ENCODE measurements around the gene TRNP1. TPM values are rescaled to one million over a fixed set of nuclear protein-coding genes. Genes with fewer than 3 reads are reported as not detected.

Gene TRNP1
- total and polyA plus RNA-seq, 2 of the 4 experiments (the other 2 are of a cell fraction), result 63.3 to 91.6 TPM

DNA sequence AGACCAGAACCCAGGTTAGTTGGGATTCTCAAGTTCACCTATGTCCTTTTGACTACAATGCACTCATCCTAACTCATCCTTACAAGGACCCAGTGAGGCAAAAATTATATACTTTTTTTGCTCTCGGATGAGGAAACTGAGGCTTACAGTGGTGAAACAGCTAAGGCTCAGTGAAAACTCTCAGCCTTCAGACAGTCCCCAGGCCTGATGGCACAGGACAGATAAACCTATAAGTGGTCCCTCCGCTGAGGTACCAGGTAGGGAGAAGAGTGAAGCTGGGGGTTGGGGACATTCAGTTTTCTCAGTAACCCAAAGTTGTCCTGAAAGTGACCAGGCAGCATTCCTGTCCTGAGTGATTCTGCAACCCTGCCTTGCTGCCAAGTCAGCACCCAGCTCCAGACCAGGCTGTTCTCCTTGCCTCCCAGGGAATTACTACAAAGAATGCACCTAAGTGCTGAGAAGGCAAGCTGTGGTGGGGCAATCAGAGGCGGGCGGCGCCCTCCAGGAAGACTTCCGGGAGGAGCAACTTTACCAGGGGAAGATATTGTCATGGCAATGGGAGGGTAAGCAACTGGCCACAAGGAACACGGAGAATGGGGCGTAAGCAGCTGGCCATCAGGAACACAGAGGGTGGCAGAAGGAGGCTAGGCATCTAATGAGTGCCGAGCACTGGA lies 14.6 kb downstream of the TRNP1 start:
- H3K36me3 ChIP-seq (ENCODE audit: control insufficient read depth, insufficient read depth, low read length), result peaks cover under 1% of the 10 kb centered on the region; the same call in 1 of the 2 replicates
- no peak for TF ChIP-seq POLR2A (IDR thresholded peaks at IDR 0.05; ENCODE audit: low read depth, low read length)
- no peak for TF ChIP-seq CHD1 (IDR thresholded peaks at IDR 0.05; ENCODE audit: low read depth, low read length)
- no peak for TF ChIP-seq MAZ (IDR thresholded peaks at IDR 0.05; ENCODE audit: borderline replicate concordance, low read depth, low read length)
- TF ChIP-seq FOS (IDR thresholded peaks at IDR 0.05; ENCODE audit: low read depth, low read length), result no peak
- TF ChIP-seq NFE2L2 (IDR thresholded peaks at IDR 0.05; ENCODE audit: low read depth, low read length), result no peak
- no peak for TF ChIP-seq RFX5 (IDR thresholded peaks at IDR 0.05; ENCODE audit: low read depth, low read length)
- TF ChIP-seq CEBPB (IDR thresholded peaks at IDR 0.05; ENCODE audit: low read depth, low read length), result peak; percentile 55; the same call in 1 of the 2 replicates
- TF ChIP-seq MAFK (IDR thresholded peaks at IDR 0.05; ENCODE audit: low read depth, low read length), result peak; percentile 35; the same call in 1 of the 2 replicates
- TF ChIP-seq BHLHE40 (IDR thresholded peaks at IDR 0.05; ENCODE audit: low read depth, low read length), result no peak
- TF ChIP-seq SMC3 (IDR thresholded peaks at IDR 0.05; ENCODE audit: low read depth, low read length), result no peak
- whole genome bisulfite sequencing, 2 experiments (ENCODE audit: extremely low coverage in 2 of 2, insufficient read length in 1 of 2), result 60% methylated on average over 1 of the region's 9 CpGs; no CpG with 5 or more reads in 1 of the 2 experiments
- peak overlapping the region; percentile 42; the same call in 1 of the 2 replicates for H3K4ac ChIP-seq (ENCODE audit: low read depth, low read length)
- H3K4me1 ChIP-seq (ENCODE audit: control insufficient read depth, insufficient read depth, low read length), result peaks cover 46% of the 10 kb centered on the region
- H3K56ac ChIP-seq (ENCODE audit: extremely low read depth, insufficient read depth, low read length), result no peak overlapping the region
- ChIA-PET POLR2A (ENCODE audit: unreplicated experiment) (no interaction called here), CTCF (interaction anchor here (0.6 kb wide), 1 partner anchor 38 kb away, joined by 5 read pairs; no protein-coding TSS in a partner anchor)
- no peaks in the 10 kb centered on the region for H3K27me3 ChIP-seq (ENCODE audit: control insufficient read depth, insufficient read depth, low read length)
- peaks cover 30% of the 10 kb centered on the region for H3K9me1 ChIP-seq (ENCODE audit: insufficient read depth, low read length)
- no peak overlapping the region for H4K5ac ChIP-seq (ENCODE audit: low read depth, low read length)
- H2BK120ac ChIP-seq (ENCODE audit: low read depth, low read length), result 0 out of 2 replicates have a peak overlapping the region, but pooled peaks have one; percentile 11
- H3K9ac ChIP-seq (ENCODE audit: low read depth, low read length), result no peak overlapping the region
- peak overlapping the region; percentile 23 for H2AK5ac ChIP-seq (ENCODE audit: low read depth, low read length)
- H2BK20ac ChIP-seq (ENCODE audit: low read depth, low read length), result no peak overlapping the region
- H3K79me1 ChIP-seq (ENCODE audit: low read depth in 1 of 2, low read length in 2 of 2), result peaks cover 15 to 76% of the 10 kb centered on the region in 2 experiments; a peak in 3 of 4 replicates
- no peak overlapping the region for H4K91ac ChIP-seq (ENCODE audit: insufficient read depth, low read depth, low read length)
- no peak overlapping the region for H3K4me3 ChIP-seq (ENCODE audit: insufficient read depth, low read depth, low read length)
- H2AK9ac ChIP-seq (replicated peaks; ENCODE audit: low read depth, low read length, poor library complexity), result peak overlapping the region; percentile 65
- no peak overlapping the region for H2BK5ac ChIP-seq (ENCODE audit: low read depth, low read length, poor library complexity, severe bottlenecking)
- peaks cover 13% of the 10 kb centered on the region for H4K20me1 ChIP-seq (ENCODE audit: insufficient read depth, low read length)
- no peak overlapping the region for H3K4me2 ChIP-seq (ENCODE audit: low read depth, low read length)
- dilution Hi-C loops (cut with HindIII; ENCODE audit: low sequenced_read_pairs, unreplicated experiment), result no loop called here
- H4K8ac ChIP-seq (ENCODE audit: low read depth in 2 of 2, low read length in 2 of 2), result no peak overlapping the region
- in situ Hi-C loops (cut with MboI; ENCODE audit: low sequenced_read_pairs), result no loop called here
- DNase-seq (no peak), ATAC-seq (ENCODE audit: low read depth) (no peak)
- no peak overlapping the region for H3K14ac ChIP-seq (replicated peaks; ENCODE audit: low read depth, low read length)
- no peak overlapping the region for H2BK15ac ChIP-seq (ENCODE audit: low read depth, low read length)
- peak overlapping the region; percentile 24 for H2AFZ ChIP-seq (replicated peaks; ENCODE audit: low read length, poor library complexity)
- H3K27ac ChIP-seq (ENCODE audit: insufficient read depth, low read length), result no peak overlapping the region
- H3K9me3 ChIP-seq (ENCODE audit: control insufficient read depth, insufficient read depth, low read length), result no peaks in the 10 kb centered on the region
- no peak overlapping the region for H3K18ac ChIP-seq (ENCODE audit: low read depth, low read length)
- no peak overlapping the region for H3K23ac ChIP-seq (ENCODE audit: low read depth, low read length)
- no TSS peak for BruUV-seq (replicated peaks)
- intact Hi-C loops (cut with micrococcal nuclease), result no loop called here
